Measurements from ENCODE around the gene PTPA. TPM values are rescaled to one million over a fixed set of nuclear protein-coding genes. Genes with fewer than 3 reads are reported as not detected.

PTPA gene
- total RNA-seq, 1 donor from 2014 or later = 143 TPM

- Mint-ChIP-seq H3K27me3 (ENCODE audit: low read depth) (no peaks in the 10 kb centered on the region), H3K4me1 (ENCODE audit: low read depth) (peaks cover 9% of the 10 kb centered on the region), H3K27ac (ENCODE audit: unreplicated experiment) (no peak overlapping the region), H3K36me3 (ENCODE audit: low read depth) (no peaks in the 10 kb centered on the region), H3K4me3 (ENCODE audit: unreplicated experiment) (no peak overlapping the region), H3K9me3 (ENCODE audit: low read depth) (peaks cover 2% of the 10 kb centered on the region)
- TF ChIP-seq, protein P1, sequence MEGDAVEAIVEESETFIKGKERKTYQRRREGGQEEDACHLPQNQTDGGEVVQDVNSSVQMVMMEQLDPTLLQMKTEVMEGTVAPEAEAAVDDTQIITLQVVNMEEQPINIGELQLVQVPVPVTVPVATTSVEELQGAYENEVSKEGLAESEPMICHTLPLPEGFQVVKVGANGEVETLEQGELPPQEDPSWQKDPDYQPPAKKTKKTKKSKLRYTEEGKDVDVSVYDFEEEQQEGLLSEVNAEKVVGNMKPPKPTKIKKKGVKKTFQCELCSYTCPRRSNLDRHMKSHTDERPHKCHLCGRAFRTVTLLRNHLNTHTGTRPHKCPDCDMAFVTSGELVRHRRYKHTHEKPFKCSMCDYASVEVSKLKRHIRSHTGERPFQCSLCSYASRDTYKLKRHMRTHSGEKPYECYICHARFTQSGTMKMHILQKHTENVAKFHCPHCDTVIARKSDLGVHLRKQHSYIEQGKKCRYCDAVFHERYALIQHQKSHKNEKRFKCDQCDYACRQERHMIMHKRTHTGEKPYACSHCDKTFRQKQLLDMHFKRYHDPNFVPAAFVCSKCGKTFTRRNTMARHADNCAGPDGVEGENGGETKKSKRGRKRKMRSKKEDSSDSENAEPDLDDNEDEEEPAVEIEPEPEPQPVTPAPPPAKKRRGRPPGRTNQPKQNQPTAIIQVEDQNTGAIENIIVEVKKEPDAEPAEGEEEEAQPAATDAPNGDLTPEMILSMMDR (IDR thresholded peaks at IDR 0.05) = peak; percentile 69
- DNase-seq (ENCODE audit: low spot score) = no peak
These were observed 71.6 kb downstream of the PTPA start for GRCh38 chr9:129182625-129183494.

DNA sequence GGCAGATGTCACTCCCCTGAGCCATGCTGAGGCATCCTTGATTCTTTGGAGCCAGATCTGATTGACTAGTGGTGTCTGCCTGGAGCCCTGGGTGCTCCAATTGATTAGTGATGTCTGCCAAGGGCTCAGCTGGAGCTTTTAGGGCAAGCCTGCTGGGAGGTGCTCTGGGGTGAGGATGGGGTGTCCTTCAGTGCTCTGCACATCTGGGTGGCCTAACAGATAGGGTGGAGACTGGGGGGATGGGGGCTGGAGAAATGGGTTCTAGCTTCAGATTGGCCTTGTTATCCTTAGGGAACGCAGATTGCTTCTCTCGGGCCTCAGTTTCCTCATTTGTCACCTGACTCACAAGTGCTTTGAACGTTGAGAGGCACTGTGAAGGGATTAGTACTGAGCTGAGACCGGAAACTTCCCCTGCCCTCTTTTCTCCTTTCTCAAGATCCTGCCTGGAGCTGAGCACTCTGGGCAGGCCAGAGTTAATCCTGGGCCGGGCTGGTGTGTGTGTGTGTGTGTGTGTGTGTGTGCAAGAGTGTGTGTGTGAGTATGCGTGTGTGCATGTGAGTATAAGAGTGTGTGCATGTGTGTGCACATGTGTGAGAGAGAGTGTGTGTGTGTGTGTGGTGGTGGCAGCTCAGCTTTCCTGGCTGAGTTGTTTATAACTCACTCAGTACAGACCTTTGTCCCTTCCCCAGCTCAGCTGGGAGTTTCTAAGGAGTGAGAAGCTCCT, 72.4 kb downstream of the PTPA start:
- peaks cover 9% of the 10 kb centered on the region for H3K4me1 Mint-ChIP-seq (ENCODE audit: low read depth)
- H3K36me3 Mint-ChIP-seq (ENCODE audit: low read depth) = no peaks in the 10 kb centered on the region
- no peaks in the 10 kb centered on the region for H3K27me3 Mint-ChIP-seq (ENCODE audit: low read depth)
- H3K9me3 Mint-ChIP-seq (ENCODE audit: low read depth) = peaks cover 2% of the 10 kb centered on the region
- no peak for DNase-seq (ENCODE audit: low spot score)
- no peak overlapping the region for H3K4me3 Mint-ChIP-seq (ENCODE audit: unreplicated experiment)
- H3K27ac Mint-ChIP-seq (ENCODE audit: unreplicated experiment) = no peak overlapping the region
- TF ChIP-seq, protein P1 (IDR thresholded peaks at IDR 0.05) = no peak

GRCh38 chr9:129184219-129184524, 73.0 kb downstream of the PTPA start:
- Mint-ChIP-seq H3K27ac (ENCODE audit: unreplicated experiment) (no peak overlapping the region), H3K36me3 (ENCODE audit: low read depth) (no peaks in the 10 kb centered on the region), H3K27me3 (ENCODE audit: low read depth) (no peaks in the 10 kb centered on the region), H3K4me1 (ENCODE audit: low read depth) (peaks cover 6% of the 10 kb centered on the region), H3K4me3 (ENCODE audit: unreplicated experiment) (no peak overlapping the region), H3K9me3 (ENCODE audit: low read depth) (peaks cover 2% of the 10 kb centered on the region)
- DNase-seq (ENCODE audit: low spot score) = no peak
- TF ChIP-seq, protein P1 (IDR thresholded peaks at IDR 0.05) = no peak

- H3K4me1 Mint-ChIP-seq (ENCODE audit: low read depth) = peaks cover 6% of the 10 kb centered on the region
- no peaks in the 10 kb centered on the region for H3K36me3 Mint-ChIP-seq (ENCODE audit: low read depth)
- H3K4me3 Mint-ChIP-seq (ENCODE audit: unreplicated experiment) = no peak overlapping the region
- no peak overlapping the region for H3K27ac Mint-ChIP-seq (ENCODE audit: unreplicated experiment)
- TF ChIP-seq, protein P1 (IDR thresholded peaks at IDR 0.05) = no peak
- no peak for DNase-seq (ENCODE audit: low spot score)
- H3K9me3 Mint-ChIP-seq (ENCODE audit: low read depth) = peaks cover 2% of the 10 kb centered on the region
- no peaks in the 10 kb centered on the region for H3K27me3 Mint-ChIP-seq (ENCODE audit: low read depth)
These were observed 73.4 kb downstream of the PTPA start for GRCh38 chr9:129184596-129185122.

GRCh38 chr9:129185402-129185801, 74.2 kb downstream of the PTPA start:
- Mint-ChIP-seq H3K4me1 (ENCODE audit: low read depth) (peaks cover 6% of the 10 kb centered on the region), H3K36me3 (ENCODE audit: low read depth) (no peaks in the 10 kb centered on the region)

More at GRCh38 chr9:129185402-129185801, 74.2 kb downstream of the PTPA start:
- Mint-ChIP-seq H3K9me3 (ENCODE audit: low read depth) (peaks cover 2% of the 10 kb centered on the region), H3K27ac (ENCODE audit: unreplicated experiment) (no peak overlapping the region), H3K4me3 (ENCODE audit: unreplicated experiment) (no peak overlapping the region), H3K27me3 (ENCODE audit: low read depth) (no peaks in the 10 kb centered on the region)
- DNase-seq (ENCODE audit: low spot score) = no peak
- TF ChIP-seq, protein P1 (IDR thresholded peaks at IDR 0.05) = no peak

All from chondrocyte (in vitro differentiated cells).